HepG2 (cell line): Measurements from ENCODE around the gene MFRP. TPM values are rescaled to one million over a fixed set of nuclear protein-coding genes. Genes with fewer than 3 reads are reported as not detected.

Experiments
- ATM ChIP-seq: fragments of 450-650 bp; IDR thresholded peaks from 2 replicates; pipeline ENCODE4 v1.7.1; 2017; ENCODE audit warnings: mild to moderate bottlenecking, borderline replicate concordance
- CAMTA2 ChIP-seq: sonication (generic); formaldehyde crosslinking; IDR thresholded peaks from 2 replicates; pipeline ENCODE4 v1.4.0; 2020; ENCODE audit warnings: mild to moderate bottlenecking, missing genetic modification reagents, borderline replicate concordance
- CBX1 ChIP-seq: IDR thresholded peaks from one replicate; pipeline ENCODE4 v1.6.1; 2016; ENCODE audit warnings: antibody characterized with exemption, low read depth
- EED ChIP-seq: sonication (generic); formaldehyde crosslinking; IDR thresholded peaks from 2 replicates; pipeline ENCODE4 v1.5.0; 2020; ENCODE audit warnings: mild to moderate bottlenecking, missing genetic modification reagents
- EZH2 ChIP-seq: conservative IDR thresholded peaks from 2 replicates; pipeline ENCODE4 v1.6.1; 2012; ENCODE audit warnings: mild to moderate bottlenecking, low read depth, low read length, moderate library complexity
- HHEX ChIP-seq: IDR thresholded peaks from 2 replicates; pipeline ENCODE4 v1.6.1; 2016; ENCODE audit warnings: control low read depth
- HOXA3 ChIP-seq: sonication (generic); formaldehyde crosslinking; IDR thresholded peaks from 2 replicates; pipeline ENCODE4 v1.5.0; 2020; ENCODE audit warnings: missing genetic modification reagents
- JUN ChIP-seq: sonication (generic); formaldehyde crosslinking; IDR thresholded peaks from 2 replicates; pipeline ENCODE4 v1.4.0; 2020; ENCODE audit warnings: mild to moderate bottlenecking, missing genetic modification reagents
- KLF13 ChIP-seq: sonication (generic); formaldehyde crosslinking; IDR thresholded peaks from 2 replicates; pipeline ENCODE4 v1.4.0; 2020; ENCODE audit warnings: mild to moderate bottlenecking, missing genetic modification reagents
- MYC ChIP-seq: sonication (generic); formaldehyde crosslinking; IDR thresholded peaks from 2 replicates; pipeline ENCODE4 v1.9.0; 2021; ENCODE audit warnings: missing genetic modification reagents, borderline replicate concordance
- NPAS2 ChIP-seq: sonication (generic); formaldehyde crosslinking; IDR thresholded peaks from 2 replicates; pipeline ENCODE4 v1.8.0; 2022; ENCODE audit warnings: mild to moderate bottlenecking, missing genetic modification reagents, borderline replicate concordance
- REPIN1 ChIP-seq: sonication (generic); formaldehyde crosslinking; IDR thresholded peaks from 2 replicates; pipeline ENCODE4 v1.8.0; 2022; ENCODE audit warnings: missing genetic modification reagents, low read depth, mild to moderate bottlenecking, borderline replicate concordance
- SRSF1 ChIP-seq: fragments of 200-400 bp; formaldehyde crosslinking; optimal IDR thresholded peaks from 2 replicates; pipeline ENCODE3; 2017; ENCODE audit warnings: mild to moderate bottlenecking, low read depth, low read length, moderate library complexity
- ZFYVE20 ChIP-seq: sonication (generic); formaldehyde crosslinking; IDR thresholded peaks from 2 replicates; pipeline ENCODE4 v1.8.0; 2023; ENCODE audit warnings: low read depth, mild to moderate bottlenecking, moderate library complexity, missing genetic modification reagents, borderline replicate concordance
- ZNF660 ChIP-seq: sonication (generic); formaldehyde crosslinking; IDR thresholded peaks from 2 replicates; pipeline ENCODE4 v1.5.1; 2020; ENCODE audit warnings: mild to moderate bottlenecking, low read depth, missing genetic modification reagents, borderline replicate concordance
- ZNF878 ChIP-seq: sonication (generic); formaldehyde crosslinking; IDR thresholded peaks from 2 replicates; pipeline ENCODE4 v1.8.1; 2023; ENCODE audit warnings: mild to moderate bottlenecking, missing genetic modification reagents, moderate library complexity
- ZSCAN22 ChIP-seq: sonication (generic); formaldehyde crosslinking; IDR thresholded peaks from 2 replicates; pipeline ENCODE4 v1.4.0; 2020; ENCODE audit warnings: mild to moderate bottlenecking, missing genetic modification reagents
- polyA plus RNA-seq, 8 experiments: library from polyadenylated mRNA; depleted of rRNA in 3 of 8; stranded (reverse) in 7 of 8; unstranded in 1 of 8; fragments of >200 nt; fragmentation: Illumina TruSeq in 4 of 8; extraction: Trizol in 4 of 8; gene quantifications; 2 replicates each; pipeline versions ENCODE4 v1.2.1 to v1.2.3, GENCODE V29; 2011 to 2016; ENCODE audit warnings: low read depth in 4 of 8, missing spikeins in 1 of 8, mixed read lengths in 1 of 8; ENCODE audit not compliant: insufficient read depth in 1 of 8
- total RNA-seq, 5 experiments: library from RNA; depleted of rRNA; stranded (reverse); fragments of >200 nt; fragmentation: Illumina TruSeq; extraction: Trizol; gene quantifications; 2 replicates each; pipeline ENCODE4 v1.2.3, GENCODE V29; 2016; ENCODE audit warnings: low read depth in 1 of 5
- TF ChIP-seq, protein P1 (sequence below): sonication (generic); formaldehyde crosslinking; IDR thresholded peaks from 2 replicates; pipeline ENCODE4 v1.4.0; 2020; ENCODE audit warnings: mild to moderate bottlenecking, missing genetic modification reagents
- TF ChIP-seq, protein P2 (sequence below): sonication (generic); formaldehyde crosslinking; IDR thresholded peaks from 2 replicates; pipeline ENCODE4 v1.8.0; 2022; ENCODE audit warnings: missing genetic modification reagents, mild to moderate bottlenecking, borderline replicate concordance
- TF ChIP-seq, protein P3 (sequence below): sonication (generic); formaldehyde crosslinking; IDR thresholded peaks from 2 replicates; pipeline ENCODE4 v1.4.0; 2020; ENCODE audit warnings: missing genetic modification reagents
- TF ChIP-seq, protein P4 (sequence below): sonication (generic); formaldehyde crosslinking; IDR thresholded peaks from 2 replicates; pipeline ENCODE4 v1.4.0; 2020; ENCODE audit warnings: missing genetic modification reagents
- TF ChIP-seq, protein P5 (sequence below): IDR thresholded peaks from 2 replicates; pipeline ENCODE4 v1.6.1; 2016; ENCODE audit warnings: mild to moderate bottlenecking, missing biosample characterization, missing genetic modification reagents
- TF ChIP-seq, protein P6 (sequence below): sonication (generic); formaldehyde crosslinking; IDR thresholded peaks from 2 replicates; pipeline ENCODE4 v1.5.0; 2020; ENCODE audit warnings: missing genetic modification reagents, mild to moderate bottlenecking, borderline replicate concordance
- TF ChIP-seq, protein P7 (sequence below): sonication (generic); formaldehyde crosslinking; IDR thresholded peaks from 2 replicates; pipeline ENCODE4 v1.5.0; 2020; ENCODE audit warnings: missing genetic modification reagents, mild to moderate bottlenecking, borderline replicate concordance

Gene MFRP
- total and polyA plus RNA-seq, 2 of the 13 experiments (the other 11 are each of a cell fraction or from before 2014, with no cell fraction given) = not detected

DNA sequence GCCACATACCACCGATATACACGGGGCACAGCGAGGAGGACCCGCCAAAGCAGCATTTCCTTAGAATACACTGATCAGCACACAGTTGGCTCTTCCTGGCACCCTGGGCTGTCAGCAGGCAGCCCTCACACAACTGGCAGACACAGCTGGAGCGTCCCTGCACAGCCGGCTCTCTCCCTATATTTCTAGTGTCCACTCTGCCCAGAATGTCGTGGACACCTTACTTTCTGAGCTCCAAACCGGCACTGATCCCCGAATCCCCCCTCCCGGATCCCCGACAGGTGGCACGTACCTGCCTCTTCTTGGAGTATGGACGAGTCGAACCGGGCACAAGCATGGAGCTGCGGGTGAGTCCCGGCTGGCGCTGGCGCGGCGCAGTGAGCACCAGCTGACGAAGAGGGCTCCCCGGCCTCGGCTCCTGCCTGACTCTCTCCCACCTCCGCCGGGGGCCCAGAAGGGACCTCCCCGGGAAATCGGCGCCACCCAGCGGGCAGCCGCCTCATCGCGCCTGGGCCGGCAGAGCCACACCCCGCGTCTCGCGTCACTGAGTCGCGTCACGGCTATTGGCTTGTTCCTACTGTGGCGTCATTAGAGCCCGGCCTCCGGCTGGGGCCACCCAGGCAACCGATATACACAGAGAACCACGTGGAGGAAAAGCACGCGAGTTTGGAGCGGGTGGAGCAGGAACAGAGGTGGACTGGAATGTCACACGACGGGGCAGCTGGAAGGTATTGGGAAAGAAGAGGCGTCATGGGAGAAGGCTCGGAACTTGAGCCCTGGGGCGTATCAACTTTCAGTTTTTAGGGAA lies 34.9 kb upstream of the MFRP start, which contains the start of gene USP2 (continued):
- no peak for TF ChIP-seq NPAS2 (CRISPR knock-in tag)
- no peak for TF ChIP-seq HHEX (CRISPR knock-in tag)
- TF ChIP-seq SRSF1 = no peak
- TF ChIP-seq CAMTA2 = no peak
- TF ChIP-seq, protein P1, sequence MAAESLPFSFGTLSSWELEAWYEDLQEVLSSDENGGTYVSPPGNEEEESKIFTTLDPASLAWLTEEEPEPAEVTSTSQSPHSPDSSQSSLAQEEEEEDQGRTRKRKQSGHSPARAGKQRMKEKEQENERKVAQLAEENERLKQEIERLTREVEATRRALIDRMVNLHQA (CRISPR knock-in tag) = no peak
- TF ChIP-seq ZSCAN22 = no peak
- peak; percentile 94 for TF ChIP-seq MYC
- TF ChIP-seq, protein P2, sequence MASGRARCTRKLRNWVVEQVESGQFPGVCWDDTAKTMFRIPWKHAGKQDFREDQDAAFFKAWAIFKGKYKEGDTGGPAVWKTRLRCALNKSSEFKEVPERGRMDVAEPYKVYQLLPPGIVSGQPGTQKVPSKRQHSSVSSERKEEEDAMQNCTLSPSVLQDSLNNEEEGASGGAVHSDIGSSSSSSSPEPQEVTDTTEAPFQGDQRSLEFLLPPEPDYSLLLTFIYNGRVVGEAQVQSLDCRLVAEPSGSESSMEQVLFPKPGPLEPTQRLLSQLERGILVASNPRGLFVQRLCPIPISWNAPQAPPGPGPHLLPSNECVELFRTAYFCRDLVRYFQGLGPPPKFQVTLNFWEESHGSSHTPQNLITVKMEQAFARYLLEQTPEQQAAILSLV (CRISPR knock-in tag) = no peak; the same call in 1 of the 2 replicates
- no peak for TF ChIP-seq EED (CRISPR knock-in tag)
- TF ChIP-seq, protein P3, sequence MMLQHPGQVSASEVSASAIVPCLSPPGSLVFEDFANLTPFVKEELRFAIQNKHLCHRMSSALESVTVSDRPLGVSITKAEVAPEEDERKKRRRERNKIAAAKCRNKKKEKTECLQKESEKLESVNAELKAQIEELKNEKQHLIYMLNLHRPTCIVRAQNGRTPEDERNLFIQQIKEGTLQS (CRISPR knock-in tag) = no peak
- no peak for TF ChIP-seq JUN
- 0 out of 2 replicates have a peak, but pooled peaks have one; percentile 60 for TF ChIP-seq ZNF878 (CRISPR knock-in tag)
- TF ChIP-seq ATM = no peak
- no peak for TF ChIP-seq REPIN1 (CRISPR knock-in tag)
- no peak for TF ChIP-seq ZFYVE20 (CRISPR knock-in tag)
- TF ChIP-seq, protein P4, sequence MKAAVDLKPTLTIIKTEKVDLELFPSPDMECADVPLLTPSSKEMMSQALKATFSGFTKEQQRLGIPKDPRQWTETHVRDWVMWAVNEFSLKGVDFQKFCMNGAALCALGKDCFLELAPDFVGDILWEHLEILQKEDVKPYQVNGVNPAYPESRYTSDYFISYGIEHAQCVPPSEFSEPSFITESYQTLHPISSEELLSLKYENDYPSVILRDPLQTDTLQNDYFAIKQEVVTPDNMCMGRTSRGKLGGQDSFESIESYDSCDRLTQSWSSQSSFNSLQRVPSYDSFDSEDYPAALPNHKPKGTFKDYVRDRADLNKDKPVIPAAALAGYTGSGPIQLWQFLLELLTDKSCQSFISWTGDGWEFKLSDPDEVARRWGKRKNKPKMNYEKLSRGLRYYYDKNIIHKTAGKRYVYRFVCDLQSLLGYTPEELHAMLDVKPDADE (CRISPR knock-in tag) = no peak
- TF ChIP-seq KLF13 (CRISPR knock-in tag) = no peak
- TF ChIP-seq CBX1 = no peak
- TF ChIP-seq, protein P5, sequence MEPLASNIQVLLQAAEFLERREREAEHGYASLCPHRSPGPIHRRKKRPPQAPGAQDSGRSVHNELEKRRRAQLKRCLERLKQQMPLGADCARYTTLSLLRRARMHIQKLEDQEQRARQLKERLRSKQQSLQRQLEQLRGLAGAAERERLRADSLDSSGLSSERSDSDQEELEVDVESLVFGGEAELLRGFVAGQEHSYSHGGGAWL = peak; percentile 98
- TF ChIP-seq HOXA3 (CRISPR knock-in tag) = peak; percentile 91
- TF ChIP-seq, protein P6, sequence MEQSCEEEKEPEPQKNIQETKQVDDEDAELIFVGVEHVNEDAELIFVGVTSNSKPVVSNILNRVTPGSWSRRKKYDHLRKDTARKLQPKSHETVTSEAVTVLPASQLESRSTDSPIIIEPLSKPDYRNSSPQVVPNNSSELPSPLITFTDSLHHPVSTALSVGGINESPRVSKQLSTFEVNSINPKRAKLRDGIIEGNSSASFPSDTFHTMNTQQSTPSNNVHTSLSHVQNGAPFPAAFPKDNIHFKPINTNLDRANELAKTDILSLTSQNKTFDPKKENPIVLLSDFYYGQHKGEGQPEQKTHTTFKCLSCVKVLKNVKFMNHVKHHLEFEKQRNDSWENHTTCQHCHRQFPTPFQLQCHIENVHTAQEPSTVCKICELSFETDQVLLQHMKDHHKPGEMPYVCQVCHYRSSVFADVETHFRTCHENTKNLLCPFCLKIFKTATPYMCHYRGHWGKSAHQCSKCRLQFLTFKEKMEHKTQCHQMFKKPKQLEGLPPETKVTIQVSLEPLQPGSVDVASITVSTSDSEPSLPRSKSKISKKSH (CRISPR knock-in tag) = peak; percentile 41; the same call in 1 of the 2 replicates
- no peak for TF ChIP-seq ZNF660 (CRISPR knock-in tag)
- TF ChIP-seq, protein P7, sequence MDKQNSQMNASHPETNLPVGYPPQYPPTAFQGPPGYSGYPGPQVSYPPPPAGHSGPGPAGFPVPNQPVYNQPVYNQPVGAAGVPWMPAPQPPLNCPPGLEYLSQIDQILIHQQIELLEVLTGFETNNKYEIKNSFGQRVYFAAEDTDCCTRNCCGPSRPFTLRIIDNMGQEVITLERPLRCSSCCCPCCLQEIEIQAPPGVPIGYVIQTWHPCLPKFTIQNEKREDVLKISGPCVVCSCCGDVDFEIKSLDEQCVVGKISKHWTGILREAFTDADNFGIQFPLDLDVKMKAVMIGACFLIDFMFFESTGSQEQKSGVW (CRISPR knock-in tag) = no peak
- no peak for TF ChIP-seq EZH2
